Peyer's patch (tissue), 4 donors: ENCODE measurements around the gene GPR31. TPM values are rescaled to one million over a fixed set of nuclear protein-coding genes. Genes with fewer than 3 reads are reported as not detected.

Source experiments
- DNase-seq, 3 donors: peaks; one replicate each; pipeline ENCODE4 v3.0.0-alpha.2; 2017 to 2019
- H3K27ac ChIP-seq, 4 donors: fragments of 200-600 bp; sonication (generic); one replicate each; pipeline ENCODE4 v1.5.1; 2016 to 2019
- H3K27me3 ChIP-seq, 2 donors: fragments of 200-600 bp; sonication (generic); one replicate each; pipeline ENCODE4 v1.5.1; 2019
- H3K36me3 ChIP-seq, 3 donors: fragments of 200-600 bp; sonication (generic); one replicate each; pipeline ENCODE4 v1.5.1; 2016 to 2019
- H3K4me1 ChIP-seq, 4 donors: fragments of 200-600 bp; sonication (generic); one replicate each; pipeline ENCODE4 v1.5.1; 2016 to 2019
- H3K4me3 ChIP-seq, 4 donors: fragments of 200-600 bp; sonication (generic); 1 replicate in 3 of 4; 2 replicates in 1 of 4; pipeline ENCODE4 v1.5.1; 2016 to 2019; ENCODE audit warnings: mild to moderate bottlenecking in 1 of 4
- H3K9me3 ChIP-seq, 4 donors: fragments of 200-600 bp; sonication (generic); one replicate each; pipeline ENCODE4 v1.5.1; 2016 to 2019; ENCODE audit warnings: mild to moderate bottlenecking in 1 of 4
- CTCF ChIP-seq, 6 experiments: fragments of 450-650 bp in 4 of 6; fragments of 200-600 bp in 2 of 6; sonication (generic) in 1 of 6; IDR thresholded peaks; one replicate each; pipeline ENCODE4 v1.5.1; 2017 to 2019; ENCODE audit warnings: antibody characterized with exemption in 6 of 6, mild to moderate bottlenecking in 3 of 6, moderate library complexity in 1 of 6
- POLR2A ChIP-seq, 2 donors: fragments of 450-650 bp; IDR thresholded peaks; one replicate each; pipeline ENCODE4 v1.5.1; 2017; ENCODE audit warnings: antibody characterized with exemption in 2 of 2, mild to moderate bottlenecking in 2 of 2, moderate library complexity in 2 of 2
- total RNA-seq, 4 donors: library from RNA; depleted of rRNA; stranded (reverse); fragments of >200 nt; gene quantifications; one replicate each; pipeline ENCODE4 v1.1.0, GENCODE V29; 2016

The GPR31 gene
- total RNA-seq, 4 donors from 2014 or later, result not detected

GRCh38 chr6:167165858-167166471 is 8.2 kb upstream of the GPR31 start:
- no peaks in the 10 kb centered on the region for H3K36me3 ChIP-seq
- DNase-seq, result no peak
- H3K4me1 ChIP-seq, result no peaks in the 10 kb centered on the region
- no peak for TF ChIP-seq CTCF (IDR thresholded peaks at IDR 0.05)
- TF ChIP-seq POLR2A (IDR thresholded peaks at IDR 0.05), result no peak
- H3K27ac ChIP-seq, result no peak overlapping the region
- no peak overlapping the region for H3K4me3 ChIP-seq
- no peaks in the 10 kb centered on the region for H3K27me3 ChIP-seq
- no peaks in the 10 kb centered on the region for H3K9me3 ChIP-seq

GRCh38 chr6:167164261-167164660 is 6.5 kb upstream of the GPR31 start:
- Histone ChIP-seq H3K36me3 (no peaks in the 10 kb centered on the region), H3K4me3 (no peak overlapping the region)
- DNase-seq, result no peak

GRCh38 chr6:167163476-167164011 is 5.8 kb upstream of the GPR31 start:
- Histone ChIP-seq H3K36me3 (no peaks in the 10 kb centered on the region), H3K27me3 (no peaks in the 10 kb centered on the region), H3K4me1 (no peaks in the 10 kb centered on the region), H3K9me3 (no peaks in the 10 kb centered on the region), H3K27ac (no peak overlapping the region), H3K4me3 (no peak overlapping the region)
- no peak for DNase-seq
- TF ChIP-seq POLR2A (IDR thresholded peaks at IDR 0.05), result no peak
- TF ChIP-seq CTCF (IDR thresholded peaks at IDR 0.05), result no peak

More at GRCh38 chr6:167164261-167164660, 6.5 kb upstream of the GPR31 start:
- Histone ChIP-seq H3K9me3 (no peaks in the 10 kb centered on the region), H3K27me3 (no peaks in the 10 kb centered on the region), H3K4me1 (no peaks in the 10 kb centered on the region), H3K27ac (no peak overlapping the region)
- TF ChIP-seq POLR2A (IDR thresholded peaks at IDR 0.05) (no peak), CTCF (IDR thresholded peaks at IDR 0.05) (no peak)

- H3K36me3 ChIP-seq, result no peaks in the 10 kb centered on the region
- DNase-seq, result no peak
- no peak overlapping the region for H3K4me3 ChIP-seq
- H3K27me3 ChIP-seq, result no peaks in the 10 kb centered on the region
- TF ChIP-seq CTCF (IDR thresholded peaks at IDR 0.05) (no peak), POLR2A (IDR thresholded peaks at IDR 0.05) (no peak)
- H3K4me1 ChIP-seq, result no peaks in the 10 kb centered on the region
- H3K9me3 ChIP-seq, result no peaks in the 10 kb centered on the region
- H3K27ac ChIP-seq, result no peak overlapping the region
These were observed 4.8 kb upstream of the GPR31 start for GRCh38 chr6:167162591-167162990.

- TF ChIP-seq POLR2A (IDR thresholded peaks at IDR 0.05) (no peak), CTCF (IDR thresholded peaks at IDR 0.05) (no peak)
- no peak for DNase-seq
- Histone ChIP-seq H3K27me3 (no peaks in the 10 kb centered on the region), H3K4me3 (no peak overlapping the region), H3K27ac (no peak overlapping the region), H3K36me3 (no peaks in the 10 kb centered on the region), H3K9me3 (no peaks in the 10 kb centered on the region), H3K4me1 (no peaks in the 10 kb centered on the region)
These were observed 4.2 kb upstream of the GPR31 start for GRCh38 chr6:167161851-167162467.
